ENCODE data around the gene XK. TPM values are rescaled to one million over a fixed set of nuclear protein-coding genes. Genes with fewer than 3 reads are reported as not detected.

The XK gene
- total and polyA plus RNA-seq, 9 of the 15 experiments (the other 6 are each of a cell fraction or from before 2014, with no cell fraction given): 4.0 to 21.6 (median 11.6) TPM

GRCh38 chrX:37685381-37686359 is at the start of gene XK (continued):
- 0 out of 2 replicates have a peak, but pooled peaks have one; percentile 12 for TF ChIP-seq MAFG (tag; conservative IDR thresholded peaks at IDR 0.05)
- TF ChIP-seq GATA2 (CRISPR knock-in tag; IDR thresholded peaks at IDR 0.05): no peak
- 0 out of 2 replicates have a peak, but pooled peaks have one; percentile 68 for TF ChIP-seq ZBTB1 (CRISPR knock-in tag; IDR thresholded peaks at IDR 0.05; ENCODE audit: borderline replicate concordance, low read depth)
- no peak for TF ChIP-seq ZBTB17 (CRISPR knock-in tag; IDR thresholded peaks at IDR 0.05)
- TF ChIP-seq ZBTB2 (IDR thresholded peaks at IDR 0.05): no peak
- no peak for TF ChIP-seq SMARCA5 (IDR thresholded peaks at IDR 0.05)
- no peak for TF ChIP-seq HSF4 (CRISPR knock-in tag; IDR thresholded peaks at IDR 0.05; ENCODE audit: borderline replicate concordance)
- TF ChIP-seq ZNF354B (CRISPR knock-in tag; IDR thresholded peaks at IDR 0.05): no peak
- no peak for TF ChIP-seq GABPB2 (CRISPR knock-in tag; conservative IDR thresholded peaks at IDR 0.05)
- no peak for TF ChIP-seq ZNF644 (tag; IDR thresholded peaks at IDR 0.05; ENCODE audit: low read depth)
- TF ChIP-seq RNF219 (CRISPR knock-in tag; IDR thresholded peaks at IDR 0.05): no peak
- no peak for TF ChIP-seq ZSCAN32 (CRISPR knock-in tag; IDR thresholded peaks at IDR 0.05)
- no peak for TF ChIP-seq ZBTB40 (IDR thresholded peaks at IDR 0.05)
- TF ChIP-seq ZBTB40 (CRISPR knock-in tag; IDR thresholded peaks at IDR 0.05): no peak
- no peak for TF ChIP-seq SMARCC2 (IDR thresholded peaks at IDR 0.05; ENCODE audit: low read depth)

All from K562 (cell line).